Glutamatergic neuron (in vitro differentiated cells): ENCODE measurements around the gene TMEM51. TPM values are rescaled to one million over a fixed set of nuclear protein-coding genes. Genes with fewer than 3 reads are reported as not detected.
"Not testable (repeated sequence)": the region's sequence is repeated elsewhere in the genome, so short reads cannot be mapped to it uniquely, and the experiment has no call there.

Experiments used
- DNase-seq: peaks from one replicate; pipeline ENCODE4 v3.0.0; 2022
- H3K27ac Mint-ChIP-seq: one replicate; pipeline ENCODE4 v1.8.0; 2020; ENCODE audit warnings: mild to moderate bottlenecking, mixed read lengths, inconsistent platforms; ENCODE audit not compliant: unreplicated experiment
- H3K27me3 Mint-ChIP-seq: one replicate; pipeline ENCODE4 v1.8.0; 2020; ENCODE audit warnings: mild to moderate bottlenecking, moderate library complexity, mixed read lengths, inconsistent platforms; ENCODE audit not compliant: unreplicated experiment
- H3K36me3 Mint-ChIP-seq: one replicate; pipeline ENCODE4 v1.8.0; 2020; ENCODE audit warnings: mild to moderate bottlenecking, mixed read lengths, inconsistent platforms; ENCODE audit not compliant: unreplicated experiment
- H3K4me1 Mint-ChIP-seq: one replicate; pipeline ENCODE4 v1.8.0; 2020; ENCODE audit warnings: mild to moderate bottlenecking, low read depth, mixed read lengths, inconsistent platforms; ENCODE audit not compliant: unreplicated experiment
- H3K4me3 Mint-ChIP-seq: one replicate; pipeline ENCODE4 v1.8.0; 2020; ENCODE audit warnings: mild to moderate bottlenecking, mixed read lengths, inconsistent platforms; ENCODE audit not compliant: unreplicated experiment
- H3K9me3 Mint-ChIP-seq: one replicate; pipeline ENCODE4 v1.8.0; 2020; ENCODE audit warnings: mild to moderate bottlenecking, moderate library complexity, mixed read lengths, inconsistent platforms; ENCODE audit not compliant: unreplicated experiment
- CTCF ChIP-seq: fragments of 200-600 bp; sonication (generic); IDR thresholded peaks from one replicate; pipeline ENCODE4 v1.5.0; 2021; ENCODE audit not compliant: partially characterized antibody, unreplicated experiment
- total RNA-seq: library from RNA; stranded (reverse); fragmentation: NEBNext Ultra II Directional; extraction: Animal tissue kit (Norgen Biotek cat#: 25700); gene quantifications from one replicate; pipeline ENCODE4 v1.2.1, GENCODE V29; 2021; ENCODE audit not compliant: unreplicated experiment

The TMEM51 gene
- total RNA-seq, 1 donor from 2014 or later: 3.2 TPM

GRCh38 chr1:15171271-15171908 is 17.8 kb downstream of the TMEM51 start:
- Mint-ChIP-seq H3K4me1 (no peaks in the 10 kb centered on the region), H3K4me3 (no peak overlapping the region), H3K36me3 (no peaks in the 10 kb centered on the region), H3K27ac (no peak overlapping the region), H3K9me3 (no peaks in the 10 kb centered on the region), H3K27me3 (peaks cover 2% of the 10 kb centered on the region)
- no peak for TF ChIP-seq CTCF
- no peak for DNase-seq

GRCh38 chr1:15172405-15173259 is 19.1 kb downstream of the TMEM51 start:
- H3K27ac Mint-ChIP-seq: no peak overlapping the region
- peaks cover 2% of the 10 kb centered on the region for H3K27me3 Mint-ChIP-seq
- peaks cover 8% of the 10 kb centered on the region for H3K4me1 Mint-ChIP-seq
- no peak overlapping the region for H3K4me3 Mint-ChIP-seq
- H3K9me3 Mint-ChIP-seq: no peaks in the 10 kb centered on the region
- no peaks in the 10 kb centered on the region for H3K36me3 Mint-ChIP-seq
- no peak for DNase-seq
- no peak for TF ChIP-seq CTCF

GRCh38 chr1:15173863-15174614 is 20.5 kb downstream of the TMEM51 start:
- Mint-ChIP-seq H3K27ac (no peak overlapping the region), H3K9me3 (no peaks in the 10 kb centered on the region), H3K4me3 (no peak overlapping the region), H3K27me3 (no peaks in the 10 kb centered on the region), H3K4me1 (peaks cover 14% of the 10 kb centered on the region), H3K36me3 (no peaks in the 10 kb centered on the region)
- no peak for TF ChIP-seq CTCF
- no peak for DNase-seq

GRCh38 chr1:15174615-15174983 is 21.1 kb downstream of the TMEM51 start:
- Mint-ChIP-seq H3K36me3 (no peaks in the 10 kb centered on the region), H3K4me3 (no peak overlapping the region), H3K9me3 (no peaks in the 10 kb centered on the region), H3K27me3 (no peaks in the 10 kb centered on the region), H3K27ac (no peak overlapping the region), H3K4me1 (peaks cover 16% of the 10 kb centered on the region)
- no peak for TF ChIP-seq CTCF
- no peak for DNase-seq

GRCh38 chr1:15175324-15176094 is 22.0 kb downstream of the TMEM51 start:
- DNase-seq, H3K27me3 Mint-ChIP-seq, H3K27ac Mint-ChIP-seq, H3K36me3 Mint-ChIP-seq, H3K9me3 Mint-ChIP-seq, H3K4me3 Mint-ChIP-seq: not testable (repeated sequence)
- H3K4me1 Mint-ChIP-seq: peaks cover 16% of the 10 kb centered on the region
